CD4-positive, alpha-beta T cell treated with Interleukin-12 subunit alpha and Interleukin-12 subunit beta, for 1 hour (primary cell): ENCODE measurements around the gene DZIP1.
"Not testable (repeated sequence)": the region's sequence is repeated elsewhere in the genome, so short reads cannot be mapped to it uniquely, and the experiment has no call there.

Source experiments
- DNase-seq: peaks from one replicate; pipeline ENCODE4 v3.0.0-alpha.2; 2020

DZIP1 gene

GRCh38 chr13:95644601-95645052 is at the start of gene DZIP1:
TSS of gene DZIP1 (minus strand) at chr13:95644706. CDS start at chr13:95642029, 2,677 bp downstream.
- no peak for DNase-seq

DNA sequence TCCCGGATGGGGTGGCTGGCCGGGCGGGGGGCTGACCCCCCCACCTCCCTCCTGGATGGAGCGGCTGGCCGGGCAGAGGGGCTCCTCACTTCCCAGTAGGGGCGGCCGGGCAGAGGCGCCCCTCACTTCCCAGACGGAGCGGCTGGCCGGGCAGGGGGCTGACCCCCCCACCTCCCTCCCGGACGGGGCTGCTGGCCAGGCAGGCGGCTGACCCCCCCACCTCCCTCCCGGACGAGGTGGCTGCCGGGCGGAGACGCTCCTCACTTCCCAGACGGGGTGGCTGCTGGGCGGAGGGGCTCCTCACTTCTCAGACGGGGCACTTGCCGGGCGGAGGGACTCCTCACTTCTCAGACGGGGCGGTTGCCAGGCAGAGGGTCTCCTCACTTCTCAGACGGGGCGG is 46.5 kb upstream of the DZIP1 start:
- not testable (repeated sequence) for DNase-seq

DNA sequence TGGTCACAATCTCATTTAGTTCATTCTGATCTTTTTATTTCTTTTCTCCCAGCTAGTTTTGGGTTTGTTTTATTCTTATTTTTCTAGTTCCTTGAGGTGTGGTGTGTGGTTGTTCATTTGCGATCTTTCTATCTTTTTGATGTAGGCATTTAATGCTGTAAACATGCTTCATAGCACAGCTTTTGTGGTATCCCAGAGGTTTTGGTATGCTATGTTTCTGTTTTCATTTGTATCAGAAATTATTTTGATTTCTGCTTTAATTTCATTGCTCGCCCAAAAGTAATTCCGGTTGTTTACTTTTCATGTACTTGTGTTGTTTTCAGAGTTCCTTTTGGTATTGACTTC is 45.0 kb upstream of the DZIP1 start:
- DNase-seq = no peak

DNA sequence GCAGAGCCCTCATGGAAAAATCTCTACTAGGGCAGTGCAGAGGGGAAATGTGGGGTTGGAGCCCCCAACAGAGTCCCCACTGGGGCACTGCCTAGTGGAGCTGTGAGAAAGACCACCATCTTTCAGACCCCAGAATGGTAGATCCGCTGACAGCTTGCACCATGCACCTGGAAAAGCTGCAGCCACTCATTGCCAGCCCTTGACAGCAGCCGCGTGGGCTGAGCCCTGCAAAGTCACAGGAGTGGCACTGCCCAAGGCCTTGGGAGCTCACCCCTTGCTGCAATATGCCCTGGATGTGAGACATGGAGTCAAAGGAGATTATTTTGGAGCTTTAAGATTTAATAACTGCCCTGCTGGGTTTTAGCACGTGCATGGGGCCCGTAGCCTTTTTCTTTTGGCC is 40.5 kb upstream of the DZIP1 start:
- not testable (repeated sequence) for DNase-seq

DNA sequence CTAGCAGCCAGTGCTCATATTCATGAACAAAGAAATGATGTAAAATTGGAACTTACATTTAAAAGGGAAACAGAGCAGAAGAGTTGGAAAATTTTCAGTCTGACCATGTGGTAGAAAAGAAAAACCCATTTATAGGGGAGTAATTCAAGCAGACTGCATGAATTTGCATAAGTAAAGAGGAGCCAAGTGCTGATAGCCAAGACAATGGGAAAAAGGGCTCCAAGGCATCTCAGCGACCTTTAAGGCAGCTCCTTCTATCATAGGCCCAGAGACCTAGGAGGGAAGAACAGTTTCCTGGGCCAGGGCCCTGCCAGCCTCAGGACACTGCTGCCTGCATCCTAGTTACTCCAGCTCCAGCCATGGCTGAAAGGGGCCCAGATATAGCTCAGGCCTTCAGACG is 39.9 kb upstream of the DZIP1 start:
- DNase-seq = no peak

DNA sequence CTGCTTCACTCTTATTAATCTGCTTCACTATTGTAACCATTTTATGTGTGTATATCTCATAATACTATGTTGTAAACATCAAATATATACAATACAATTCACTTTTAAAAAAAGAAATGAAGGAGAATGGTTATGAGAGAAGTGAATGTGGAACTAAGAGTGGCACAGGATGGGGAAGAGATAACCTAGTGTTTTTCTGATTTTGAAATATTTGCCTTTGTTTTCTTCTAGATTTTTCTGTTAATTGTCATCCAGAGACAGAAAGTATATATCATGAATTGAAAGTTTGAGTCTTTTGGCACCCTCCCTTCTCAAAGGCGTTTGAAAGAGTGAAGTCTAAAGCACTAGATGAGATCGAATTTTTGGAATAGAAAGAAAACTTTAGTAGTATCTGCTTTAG is 35.2 kb upstream of the DZIP1 start:
- DNase-seq = no peak

DNA sequence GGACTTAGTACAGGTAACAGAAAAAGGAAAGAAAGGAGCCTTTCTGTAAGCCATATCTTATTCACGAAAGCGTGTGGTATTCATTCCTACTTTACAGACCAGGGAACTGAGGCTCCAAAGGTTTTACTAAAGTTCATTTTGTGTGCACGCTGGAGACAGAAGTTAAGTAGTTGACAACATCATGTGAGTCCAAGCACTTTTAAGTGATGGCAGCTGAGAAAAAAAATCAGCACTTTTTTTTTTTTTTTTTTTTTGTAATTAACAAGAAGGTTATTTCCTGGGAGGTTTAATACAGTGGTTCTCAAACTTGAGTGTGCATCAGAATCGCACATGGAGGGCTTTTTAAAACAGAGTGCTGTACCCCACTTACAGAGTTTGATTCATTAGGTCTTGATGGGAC is 34.5 kb upstream of the DZIP1 start:
- no peak for DNase-seq

DNA sequence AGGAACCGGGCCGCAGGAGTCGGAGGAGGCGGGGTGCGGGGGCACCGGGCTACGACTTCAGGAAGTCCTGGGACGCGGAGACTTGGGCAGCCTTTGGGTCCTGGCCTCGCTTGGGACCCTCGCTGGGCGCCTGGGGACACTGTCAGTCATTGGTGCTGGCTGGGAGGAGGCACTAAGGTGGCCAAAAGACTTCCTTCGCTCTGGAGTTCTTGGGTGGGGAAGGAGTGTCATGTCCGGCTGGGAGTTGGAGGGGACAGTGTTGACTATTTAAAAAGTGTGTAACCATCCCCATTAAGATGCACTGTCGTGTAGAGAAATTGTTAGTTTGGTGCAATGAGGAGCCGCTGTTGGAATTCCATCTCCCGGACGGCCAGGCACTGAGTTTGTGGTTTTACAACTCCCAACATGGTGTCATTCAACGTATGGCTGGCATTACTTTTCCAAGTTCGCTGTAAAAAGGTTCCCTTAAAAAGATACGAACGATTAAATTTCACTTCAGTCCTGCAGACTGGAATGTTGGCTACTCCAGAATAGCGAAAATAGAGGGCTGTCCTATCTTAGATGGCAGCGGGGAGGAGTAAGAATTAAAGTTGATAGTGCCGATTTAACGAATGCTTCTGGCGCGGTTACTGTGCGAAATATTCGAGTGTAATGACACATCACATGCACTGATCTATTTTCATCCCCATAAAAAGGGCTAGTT is 33.2 kb upstream of the DZIP1 start:
- peak; percentile 23 for DNase-seq

DNA sequence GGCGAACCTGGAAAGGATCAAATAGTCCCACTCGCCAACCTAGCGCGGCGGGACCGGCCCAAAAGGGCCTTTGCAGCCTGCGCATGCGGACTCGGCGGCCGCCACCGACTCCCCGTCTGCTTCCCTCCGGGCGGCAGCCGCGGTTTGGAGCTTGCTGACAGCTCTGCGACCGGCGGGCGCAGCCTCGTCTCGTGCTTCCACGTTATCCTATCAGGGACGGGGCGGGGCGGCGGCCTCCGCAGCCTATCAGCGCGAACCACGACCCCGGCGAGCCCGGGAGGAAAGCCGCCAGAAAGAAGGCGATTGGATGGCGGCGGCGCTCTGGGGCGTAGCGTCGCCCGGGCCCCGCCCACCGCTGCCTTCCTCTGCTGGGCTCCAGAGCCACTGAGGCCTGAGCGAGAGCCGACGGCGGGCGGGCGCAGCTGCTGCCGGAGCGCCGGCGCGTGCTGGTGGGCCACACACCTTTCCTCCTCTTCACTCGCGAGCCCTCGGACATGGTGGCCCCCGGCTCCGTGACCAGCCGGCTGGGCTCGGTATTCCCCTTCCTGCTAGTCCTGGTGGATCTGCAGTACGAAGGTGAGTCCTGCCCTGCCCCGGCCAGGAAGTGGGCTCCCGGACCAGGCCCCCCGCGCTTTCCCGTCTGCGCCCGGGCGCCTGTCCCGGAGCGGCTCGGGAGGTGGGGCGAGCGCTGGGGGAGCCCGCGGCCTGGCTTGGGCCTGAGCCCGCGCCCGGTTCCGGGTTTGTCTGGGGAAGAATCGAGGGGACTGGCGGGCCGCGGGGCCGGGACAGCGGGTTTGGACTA is 32.5 kb upstream of the DZIP1 start, which contains the start of gene DNAJC3:
TSS of gene DNAJC3 (plus strand) at position 378 of the 802 bp plus-strand sequence. CDS start at position 495, 117 bp downstream.
- peak; percentile 99 for DNase-seq

- peak; percentile 39 for DNase-seq
Observed at GRCh38 chr13:95676105-95676761, 31.7 kb upstream of the DZIP1 start.

DNA sequence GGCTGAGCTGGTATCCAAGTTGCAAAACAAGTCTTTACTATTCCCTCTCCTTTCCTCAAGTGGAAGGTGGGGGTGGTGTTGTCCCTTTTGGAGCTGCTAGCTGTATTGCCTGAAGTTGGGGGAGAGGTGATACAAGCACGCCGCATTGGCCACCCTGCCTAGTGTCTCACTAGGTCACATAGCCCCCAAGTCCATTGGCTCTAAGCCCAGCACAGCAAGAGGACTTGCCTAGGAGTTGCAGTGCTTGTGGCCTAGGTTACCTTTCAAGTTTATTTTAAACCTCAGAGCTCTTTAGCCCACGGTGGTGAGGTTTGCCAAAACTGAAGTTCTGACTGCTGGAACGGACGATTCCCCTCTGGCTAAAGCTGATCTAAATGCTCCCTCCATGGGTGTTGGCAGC is 27.1 kb upstream of the DZIP1 start:
- DNase-seq = no peak

GRCh38 chr13:95667235-95667634 is 22.7 kb upstream of the DZIP1 start:
- not testable (repeated sequence) for DNase-seq

DNA sequence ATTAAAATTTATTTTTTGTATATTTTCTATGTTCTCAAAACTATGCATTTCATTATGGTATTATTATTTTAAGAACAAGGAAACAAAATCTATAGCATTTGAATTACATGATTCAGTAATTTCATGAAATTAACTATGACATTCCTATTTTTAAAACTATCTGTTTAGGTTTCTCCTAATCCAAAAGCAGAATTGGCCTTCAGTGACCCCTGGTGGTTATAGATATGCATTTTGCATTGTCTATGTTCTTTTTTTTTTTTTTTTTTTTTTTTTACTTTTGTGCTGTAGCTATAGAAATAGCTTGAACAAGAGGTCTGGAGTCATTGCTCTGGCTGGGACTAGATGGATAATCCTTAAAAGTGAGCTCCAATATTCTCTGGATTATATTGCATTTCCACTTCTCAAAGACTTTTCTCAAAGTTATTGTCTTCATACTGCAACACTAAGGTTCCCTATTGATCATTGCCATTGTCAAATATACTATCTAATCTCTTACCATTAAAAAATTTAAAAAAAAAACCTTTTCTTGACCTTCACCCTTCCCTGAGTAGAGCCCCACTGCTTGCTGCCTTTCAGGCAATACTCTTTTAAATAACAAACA is 16.6 kb upstream of the DZIP1 start:
- peak; percentile 42 for DNase-seq

GRCh38 chr13:95659500-95659899 is 15.0 kb upstream of the DZIP1 start:
- no peak for DNase-seq

GRCh38 chr13:95656386-95657015 is 12.0 kb upstream of the DZIP1 start:
- DNase-seq = no peak

- no peak for DNase-seq
Observed at GRCh38 chr13:95652821-95653220, 8.3 kb upstream of the DZIP1 start.

- no peak for DNase-seq
Observed at GRCh38 chr13:95652244-95652764, 7.8 kb upstream of the DZIP1 start.

DNA sequence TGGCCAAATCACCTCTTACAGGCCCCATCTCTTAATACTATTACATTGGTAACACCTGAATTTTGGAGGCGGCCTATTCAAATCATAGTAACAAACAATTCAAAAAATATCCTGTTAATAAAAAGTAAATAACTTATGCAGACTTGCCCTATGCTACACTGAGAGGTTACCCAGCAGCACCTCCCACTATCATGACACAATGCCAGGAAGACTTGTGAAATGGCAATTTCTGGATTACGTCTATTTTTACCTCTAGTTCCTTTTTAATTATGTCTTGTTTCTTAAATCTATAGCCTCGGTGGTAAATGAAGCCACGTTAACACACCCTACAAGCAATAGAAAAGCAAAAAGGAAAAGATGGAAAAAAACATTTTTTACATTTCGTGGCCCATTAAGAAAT is 6.2 kb upstream of the DZIP1 start:
- no peak for DNase-seq

DNA sequence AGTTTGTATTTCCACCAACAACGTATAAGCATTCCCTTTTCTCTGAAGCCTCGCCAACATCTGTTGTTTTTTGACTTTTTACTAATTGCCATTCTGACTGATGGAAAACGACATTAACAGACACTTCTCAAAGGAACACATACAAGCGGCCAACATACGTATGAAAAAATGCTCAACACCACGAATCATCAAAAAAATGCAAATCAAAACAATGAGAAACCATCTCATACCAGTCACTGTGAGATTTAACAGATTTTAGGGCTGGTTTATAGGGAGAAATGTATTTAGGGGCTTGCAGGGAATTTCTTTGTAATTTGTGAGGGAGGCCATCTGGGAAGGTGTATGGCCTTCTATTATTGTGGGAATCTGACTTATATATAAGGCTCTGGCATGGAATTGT is 2.8 kb upstream of the DZIP1 start:
- no peak for DNase-seq

DNA sequence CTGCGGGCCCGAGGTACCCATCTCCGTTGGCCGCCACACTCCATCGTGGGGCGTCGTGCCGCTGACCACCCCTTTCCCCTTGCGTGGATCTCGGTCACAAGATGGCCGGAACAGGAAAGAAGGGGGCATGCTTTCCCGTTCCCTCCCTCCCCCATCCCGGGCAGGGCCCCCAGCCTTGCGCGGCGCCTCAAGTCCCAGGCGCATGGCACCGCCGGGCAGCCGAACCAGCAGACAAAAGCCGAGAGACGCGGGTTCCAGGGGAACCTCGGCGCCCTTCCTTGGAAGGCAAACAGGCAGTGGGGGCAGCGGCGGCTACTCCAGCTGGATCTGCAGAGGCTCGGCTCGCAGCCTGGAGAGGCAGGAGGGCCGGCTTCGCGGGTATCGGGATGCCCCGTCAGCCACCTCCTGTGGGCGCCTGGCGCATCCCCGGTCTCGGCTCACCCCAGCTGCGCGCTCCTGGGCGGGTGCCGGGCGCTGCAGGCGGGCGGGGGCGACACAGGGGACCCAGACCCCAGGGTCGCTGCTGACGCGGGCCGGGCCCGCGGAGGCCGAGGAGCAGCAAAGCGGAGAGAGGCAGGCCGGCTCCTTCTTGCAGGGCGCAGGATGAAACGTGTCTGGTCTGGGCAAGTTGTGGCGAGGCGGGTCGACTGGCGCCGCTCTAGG is 439 bp downstream of the DZIP1 start:
- DNase-seq = no peak

DNA sequence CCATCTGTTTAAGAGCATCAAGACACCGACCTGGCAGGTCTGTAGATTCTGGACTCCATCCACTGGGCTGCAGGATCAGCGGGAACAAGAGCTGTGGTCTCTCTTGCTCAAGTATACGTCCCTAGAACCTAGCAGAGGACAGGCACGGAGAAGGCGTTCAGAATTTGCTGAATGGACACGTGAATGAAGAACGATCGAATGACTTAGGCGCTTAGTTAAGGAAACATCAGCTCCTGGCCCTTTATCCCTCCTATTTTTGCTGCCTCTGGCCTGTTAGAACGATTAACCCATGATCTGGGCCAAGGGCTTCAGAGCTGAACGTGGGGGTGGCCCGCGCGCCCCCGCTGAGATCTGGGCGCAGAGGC is 953 bp downstream of the DZIP1 start:
- DNase-seq = no peak

DNA sequence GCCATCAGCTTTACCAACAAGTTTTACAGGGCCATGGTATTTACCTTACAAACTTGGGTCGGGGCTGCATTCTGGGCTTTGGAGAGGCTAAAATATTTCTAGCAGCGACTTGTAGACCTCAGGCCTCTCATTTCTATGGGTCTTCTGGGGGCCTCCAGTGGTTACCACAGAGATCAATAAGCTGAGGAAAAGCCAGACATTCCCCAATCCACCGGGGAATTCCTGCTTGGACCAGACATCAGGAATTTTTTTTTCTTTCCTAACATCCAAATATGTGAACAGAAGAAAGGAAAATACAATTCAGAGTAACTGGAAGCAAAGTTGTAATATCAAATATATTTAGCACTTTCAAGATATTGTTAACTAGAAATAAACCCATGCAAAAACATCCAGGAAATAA is 1.5 kb downstream of the DZIP1 start:
- no peak for DNase-seq
